ENCODE measurements around the gene POLR1C. TPM values are rescaled to one million over a fixed set of nuclear protein-coding genes. Genes with fewer than 3 reads are reported as not detected.
"Not testable (repeated sequence)": the region's sequence is repeated elsewhere in the genome, so short reads cannot be mapped to it uniquely, and the experiment has no call there.

The POLR1C gene
- total RNA-seq, 1 donor from 2014 or later = 15.6 TPM

DNA sequence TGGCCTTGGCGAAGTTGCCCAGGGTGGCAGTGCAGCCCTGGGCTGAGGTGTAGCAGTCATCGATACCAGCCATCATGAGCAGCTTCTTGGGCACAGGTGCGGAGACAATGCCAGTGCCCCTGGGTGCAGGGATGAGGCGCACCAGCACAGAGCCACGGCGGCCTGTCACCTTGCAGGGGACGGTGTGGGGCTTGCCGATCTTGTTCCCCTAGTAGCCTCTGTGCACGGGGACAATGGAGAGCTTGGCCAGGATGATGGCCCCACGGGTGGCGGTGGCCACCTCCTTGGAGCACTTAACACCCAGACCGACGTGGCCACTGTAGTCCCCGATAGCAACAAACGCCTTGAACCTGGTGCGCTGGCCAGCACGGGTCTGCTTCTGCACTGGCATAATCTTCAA, 22.1 kb downstream of the POLR1C start:
- ATAC-seq (ENCODE audit: poor library complexity); DNase-seq; intact Hi-C loops (cut with DNase I): not testable (repeated sequence)

DNA sequence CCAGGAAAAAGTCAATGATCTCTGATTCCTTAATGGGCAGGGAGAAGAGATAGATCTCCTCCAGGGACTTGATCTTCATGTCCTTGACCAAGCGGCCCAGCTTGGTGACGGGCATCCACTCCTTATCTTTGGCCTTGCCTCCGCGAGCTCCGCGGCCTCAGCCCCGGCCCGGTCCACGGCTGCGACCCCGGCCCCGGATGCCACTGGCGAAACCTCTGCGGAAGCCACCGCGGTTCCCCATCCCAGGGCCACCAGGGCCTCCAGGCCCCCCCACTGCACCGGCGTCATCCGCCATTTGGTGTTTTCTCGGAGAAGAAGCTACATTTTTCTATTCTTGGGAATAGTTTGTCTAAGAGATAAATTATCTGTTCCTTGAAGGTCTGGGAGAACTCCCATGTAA, 22.5 kb downstream of the POLR1C start:
- intact Hi-C loops (cut with DNase I); ATAC-seq (ENCODE audit: poor library complexity); DNase-seq: not testable (repeated sequence)

DNA sequence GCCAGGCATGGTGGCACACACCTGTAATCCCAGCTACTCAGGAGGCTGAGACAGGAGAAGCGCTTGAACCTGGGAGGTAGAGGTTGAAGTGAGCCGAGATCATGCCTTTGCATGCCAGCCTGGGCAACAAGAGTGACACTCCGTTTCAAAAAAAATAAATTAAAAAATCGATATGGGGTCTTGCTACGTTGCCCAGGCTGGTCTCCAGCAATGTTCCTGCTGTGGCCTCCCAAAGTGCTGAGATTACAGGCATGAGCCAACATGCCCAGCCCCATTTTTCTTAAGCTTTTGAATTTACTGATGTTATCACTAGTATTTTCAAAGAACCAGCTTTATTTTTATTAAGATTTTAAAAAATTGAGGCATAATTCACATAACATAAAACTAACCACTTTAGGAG, 23.6 kb downstream of the POLR1C start:
- ATAC-seq (ENCODE audit: poor library complexity) = no peak
- intact Hi-C loops (cut with DNase I) = no loop called here

GRCh38 chr6:43541774-43542471, 25.0 kb downstream of the POLR1C start:
- no peak for DNase-seq
- ATAC-seq (ENCODE audit: poor library complexity) = no peak
- intact Hi-C loops (cut with DNase I) = no loop called here

More for the DNA sequence above, 23.6 kb downstream of the POLR1C start:
- no peak for DNase-seq

DNA sequence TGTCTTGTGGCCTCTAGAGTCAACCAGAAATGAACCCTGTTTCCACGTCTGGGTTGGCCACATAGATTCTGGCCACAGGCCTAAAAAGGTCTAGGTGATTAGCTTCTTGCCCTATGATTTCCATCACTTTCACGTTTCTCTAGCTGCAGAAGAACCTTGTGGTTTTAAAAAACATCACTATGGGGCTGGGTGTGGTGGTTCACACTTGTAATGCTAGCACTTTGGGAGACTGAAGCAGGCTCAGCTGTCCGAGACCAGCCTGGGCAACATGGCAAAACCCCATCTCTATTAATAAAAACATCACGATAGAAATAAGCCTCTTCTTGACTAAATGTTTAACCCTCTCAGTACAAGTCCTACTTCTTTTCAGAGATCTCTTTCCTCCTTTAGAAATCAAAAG, 27.6 kb downstream of the POLR1C start:
- intact Hi-C loops (cut with DNase I) = no loop called here
- DNase-seq = no peak
- no peak for ATAC-seq (ENCODE audit: poor library complexity)

DNA sequence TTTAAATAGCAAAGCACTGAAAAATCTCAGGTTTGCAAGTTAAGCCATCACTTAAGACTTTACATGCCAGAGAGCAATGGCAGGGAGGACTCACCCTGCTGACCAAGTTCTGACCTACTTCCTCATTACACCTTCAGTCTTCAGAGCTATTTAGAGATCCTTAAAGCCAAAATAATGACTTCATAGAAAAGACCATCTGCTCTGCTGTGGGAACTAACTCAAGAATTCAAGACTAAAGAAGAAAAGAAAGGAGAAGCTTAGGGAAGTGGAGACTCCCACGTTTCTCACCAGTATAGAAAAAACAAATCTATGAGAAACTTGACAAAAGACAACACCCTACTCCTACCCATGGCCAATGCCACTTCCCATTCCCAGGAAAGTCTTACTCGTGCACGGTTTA, 30.3 kb downstream of the POLR1C start:
- DNase-seq (no peak), ATAC-seq (ENCODE audit: poor library complexity) (no peak)
- intact Hi-C loops (cut with DNase I) = no loop called here

DNA sequence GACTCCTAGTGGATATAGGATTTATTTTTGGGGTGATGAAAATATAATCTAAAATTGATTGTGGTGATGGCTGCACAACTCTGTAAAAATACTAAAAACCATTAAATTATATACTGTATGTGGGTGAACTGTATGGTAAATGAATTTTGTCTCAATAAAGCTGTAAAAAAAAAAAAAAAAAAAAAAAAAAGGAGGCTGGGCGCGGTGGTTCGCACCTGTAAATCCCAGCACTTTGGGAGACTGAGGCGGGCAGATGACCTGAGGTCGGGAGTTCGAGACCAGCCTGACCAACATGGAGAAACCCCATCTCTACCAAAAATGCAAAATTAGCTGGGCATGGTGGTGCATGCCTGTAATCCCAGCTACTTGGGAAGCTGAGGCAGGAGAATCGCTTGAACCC, 40.7 kb downstream of the POLR1C start:
- ATAC-seq (ENCODE audit: poor library complexity); intact Hi-C loops (cut with DNase I); DNase-seq: not testable (repeated sequence)

DNA sequence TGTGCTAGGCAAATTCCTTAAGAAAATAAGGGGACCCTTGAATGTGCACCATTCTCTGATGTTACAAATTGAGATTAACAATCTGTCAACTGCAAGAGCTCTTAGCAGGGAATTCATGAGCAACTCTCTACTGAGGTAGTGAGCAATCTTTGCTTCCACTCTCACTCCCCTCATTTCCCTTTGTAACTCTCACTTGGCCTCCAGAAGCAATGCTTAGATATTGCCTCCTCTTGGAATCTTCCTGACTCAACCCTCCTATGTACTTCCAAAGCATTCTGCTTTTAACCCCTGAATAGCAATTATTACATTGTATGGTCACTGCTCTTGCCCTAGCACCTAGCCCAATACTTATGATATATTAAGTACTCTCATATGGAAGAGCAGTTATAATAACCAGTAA, 42.4 kb downstream of the POLR1C start:
- intact Hi-C loops (cut with DNase I) = no loop called here
- ATAC-seq (ENCODE audit: poor library complexity) (no peak), DNase-seq (no peak)

- intact Hi-C loops (cut with DNase I) = no loop called here
- ATAC-seq (ENCODE audit: poor library complexity) = no peak
- DNase-seq = no peak
Measured at GRCh38 chr6:43570876-43571441, 54.1 kb downstream of the POLR1C start.

Other genes starting within 250 kb of the POLR1C start
- gene SLC22A7, start 218.8 kb upstream of the POLR1C start, total RNA-seq = not detected
- 4.1 TPM for gene CRIP3, start 208.3 kb upstream of the POLR1C start, total RNA-seq
- 10.2 TPM for gene ZNF318, start 147.4 kb upstream of the POLR1C start, total RNA-seq
- 9.8 TPM for gene ABCC10, start 89.5 kb upstream of the POLR1C start, total RNA-seq
- gene DLK2, start 61.5 kb upstream of the POLR1C start, total RNA-seq = 1.0 TPM
- 20.5 TPM for gene TJAP1, start 39.5 kb upstream of the POLR1C start, total RNA-seq
- 1.4 TPM for gene LRRC73, start 6.7 kb upstream of the POLR1C start, total RNA-seq
- 64.0 TPM for gene YIPF3, start 163 bp upstream of the POLR1C start, total RNA-seq
- gene XPO5, start 58.9 kb downstream of the POLR1C start, total RNA-seq = 12.9 TPM
- 6.9 TPM for gene POLH, start 59.1 kb downstream of the POLR1C start, total RNA-seq
- gene GTPBP2, start 112.2 kb downstream of the POLR1C start, total RNA-seq = 25.1 TPM
- gene MAD2L1BP, start 118.8 kb downstream of the POLR1C start, total RNA-seq = 26.1 TPM
- 0.16 TPM for gene RSPH9, start 127.9 kb downstream of the POLR1C start, total RNA-seq
- gene MRPS18A, start 170.7 kb downstream of the POLR1C start, total RNA-seq = 39.5 TPM